Stimulated activated CD8-positive, alpha-beta memory T cell treated with anti-CD3 and anti-CD28 coated beads, Interleukin-4, amount 100 ng/mL, for 24 hours (primary cell): ENCODE results near the gene SNX13.
"Not testable (repeated sequence)": the region's sequence is repeated elsewhere in the genome, so short reads cannot be mapped to it uniquely, and the experiment has no call there.

Experiments
- DNase-seq: peaks from one replicate; pipeline ENCODE4 v3.0.0-alpha.2; 2020; ENCODE audit warnings: low read depth

The SNX13 gene

GRCh38 chr7:17849504-17849903 lies 90.8 kb downstream of the SNX13 start:
- DNase-seq: no peak

GRCh38 chr7:17848516-17848915 lies 91.8 kb downstream of the SNX13 start:
- DNase-seq: no peak

- no peak for DNase-seq
Observed at GRCh38 chr7:17846935-17847334, 93.4 kb downstream of the SNX13 start.

GRCh38 chr7:17845197-17845547 lies 95.1 kb downstream of the SNX13 start:
- no peak for DNase-seq

GRCh38 chr7:17844514-17845196 lies 95.6 kb downstream of the SNX13 start:
- DNase-seq: no peak

GRCh38 chr7:17844022-17844421 lies 96.3 kb downstream of the SNX13 start:
- DNase-seq: no peak

GRCh38 chr7:17843041-17843440 lies 97.3 kb downstream of the SNX13 start:
- DNase-seq: no peak

GRCh38 chr7:17832820-17833355 lies 107.4 kb downstream of the SNX13 start:
- no peak for DNase-seq

GRCh38 chr7:17832242-17832641 lies 108.1 kb downstream of the SNX13 start:
- DNase-seq: no peak

GRCh38 chr7:17830206-17830605 lies 110.1 kb downstream of the SNX13 start:
- DNase-seq: no peak

- no peak for DNase-seq
Observed at GRCh38 chr7:17829001-17829400, 111.3 kb downstream of the SNX13 start.

- no peak for DNase-seq
Observed at GRCh38 chr7:17822547-17823173, 117.6 kb downstream of the SNX13 start.

GRCh38 chr7:17816903-17817302 lies 123.4 kb downstream of the SNX13 start:
- no peak for DNase-seq

- DNase-seq: no peak
Observed at GRCh38 chr7:17815318-17815717, 125.0 kb downstream of the SNX13 start.

- no peak for DNase-seq
Observed at GRCh38 chr7:17814058-17814457, 126.2 kb downstream of the SNX13 start.

GRCh38 chr7:17809215-17809614 lies 131.1 kb downstream of the SNX13 start:
- DNase-seq: not testable (repeated sequence)

GRCh38 chr7:17807242-17807641 lies 133.1 kb downstream of the SNX13 start:
- no peak for DNase-seq

GRCh38 chr7:17806631-17807030 lies 133.7 kb downstream of the SNX13 start:
- DNase-seq: no peak

GRCh38 chr7:17802056-17802455 lies 138.2 kb downstream of the SNX13 start:
- no peak for DNase-seq

- DNase-seq: no peak
Observed at GRCh38 chr7:17792075-17792936, 148.0 kb downstream of the SNX13 start.

GRCh38 chr7:17787257-17787656 lies 153.0 kb downstream of the SNX13 start:
- no peak for DNase-seq

GRCh38 chr7:17786314-17786852 lies 153.9 kb downstream of the SNX13 start:
- no peak for DNase-seq

- no peak for DNase-seq
Observed at GRCh38 chr7:17782216-17782549, 158.1 kb downstream of the SNX13 start.
